Gastrocnemius medialis (tissue), 4 donors: Measurements from ENCODE around the gene OPCML.

Experiments
- POLR2A ChIP-seq, 2 donors: fragments of 450-650 bp; IDR thresholded peaks; one replicate each; pipeline ENCODE4 v1.6.1; 2017; ENCODE audit warnings: antibody characterized with exemption in 2 of 2, mild to moderate bottlenecking in 2 of 2, moderate library complexity in 2 of 2
- TF ChIP-seq, protein P1 (sequence below), 5 experiments: fragments of 450-650 bp in 3 of 5; fragments of 200-600 bp in 2 of 5; sonication (generic) in 2 of 5; IDR thresholded peaks in 4 of 5; conservative IDR thresholded peaks in 1 of 5; 1 replicate in 4 of 5; 2 replicates in 1 of 5; pipeline ENCODE4 v1.5.1; 2016 to 2019; ENCODE audit warnings: antibody characterized with exemption in 5 of 5, mild to moderate bottlenecking in 3 of 5, moderate library complexity in 3 of 5

DNA sequence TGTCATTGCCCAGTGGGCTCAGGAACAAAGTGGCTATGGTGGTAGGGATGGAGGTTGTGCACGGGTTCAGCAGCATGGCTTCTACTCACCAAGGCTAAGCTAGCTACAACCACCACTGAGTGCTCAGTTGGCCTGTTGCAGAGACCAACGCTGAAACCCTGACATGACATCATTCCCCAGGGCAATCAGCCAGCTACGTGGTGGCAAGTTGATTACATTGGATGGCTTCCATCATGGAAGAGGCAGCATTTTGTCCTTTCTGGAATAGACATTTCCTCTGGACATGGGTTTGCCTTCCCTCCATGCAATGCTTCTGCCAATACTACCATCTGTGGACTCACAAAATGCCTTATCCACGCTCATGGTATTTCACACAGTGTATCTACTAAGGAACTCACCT is 634.3 kb downstream of the OPCML start:
- TF ChIP-seq, protein P1, sequence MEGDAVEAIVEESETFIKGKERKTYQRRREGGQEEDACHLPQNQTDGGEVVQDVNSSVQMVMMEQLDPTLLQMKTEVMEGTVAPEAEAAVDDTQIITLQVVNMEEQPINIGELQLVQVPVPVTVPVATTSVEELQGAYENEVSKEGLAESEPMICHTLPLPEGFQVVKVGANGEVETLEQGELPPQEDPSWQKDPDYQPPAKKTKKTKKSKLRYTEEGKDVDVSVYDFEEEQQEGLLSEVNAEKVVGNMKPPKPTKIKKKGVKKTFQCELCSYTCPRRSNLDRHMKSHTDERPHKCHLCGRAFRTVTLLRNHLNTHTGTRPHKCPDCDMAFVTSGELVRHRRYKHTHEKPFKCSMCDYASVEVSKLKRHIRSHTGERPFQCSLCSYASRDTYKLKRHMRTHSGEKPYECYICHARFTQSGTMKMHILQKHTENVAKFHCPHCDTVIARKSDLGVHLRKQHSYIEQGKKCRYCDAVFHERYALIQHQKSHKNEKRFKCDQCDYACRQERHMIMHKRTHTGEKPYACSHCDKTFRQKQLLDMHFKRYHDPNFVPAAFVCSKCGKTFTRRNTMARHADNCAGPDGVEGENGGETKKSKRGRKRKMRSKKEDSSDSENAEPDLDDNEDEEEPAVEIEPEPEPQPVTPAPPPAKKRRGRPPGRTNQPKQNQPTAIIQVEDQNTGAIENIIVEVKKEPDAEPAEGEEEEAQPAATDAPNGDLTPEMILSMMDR (IDR thresholded peaks at IDR 0.05 in 4 of 5, conservative IDR thresholded peaks at IDR 0.05 in 1 of 5) = no peak
- TF ChIP-seq POLR2A (IDR thresholded peaks at IDR 0.05) = no peak
